NCI-H146 treated with DMSO at 0.1 percent for 48 hours (cell line): ENCODE data around the gene CAB39L.

Experiments
- DNase-seq: peaks from one replicate; lab custom pipeline; 2025; ENCODE audit not compliant: unreplicated experiment; lab: John Stamatoyannopoulos, UW

CAB39L gene

DNA sequence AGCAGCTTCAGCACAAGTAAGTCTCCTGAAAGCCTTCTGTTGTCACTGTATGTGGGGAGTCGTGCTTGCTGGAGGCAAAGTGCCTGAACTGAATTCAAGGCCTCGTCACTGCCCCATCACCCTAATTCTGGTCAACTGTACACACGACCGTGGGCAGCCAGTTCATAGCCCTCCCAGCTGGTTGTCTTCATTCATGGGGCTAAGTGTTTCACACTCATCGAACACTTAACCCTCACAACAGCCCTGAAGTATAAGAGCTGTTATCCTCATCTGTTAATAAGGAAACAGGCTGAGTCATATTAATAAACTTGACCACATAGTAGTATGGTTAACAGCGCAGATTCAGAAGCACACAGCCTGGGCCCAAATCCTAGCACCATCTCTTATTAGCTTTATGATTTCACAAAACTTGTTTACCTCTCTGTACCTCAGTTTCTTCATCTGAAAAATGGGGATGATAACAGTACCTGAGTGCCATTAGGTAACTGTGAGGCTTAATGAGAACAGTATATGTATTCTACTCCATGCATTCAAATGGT, 129.5 kb downstream of the CAB39L start:
- no peak for DNase-seq

GRCh38 chr13:49311816-49312215, 132.0 kb downstream of the CAB39L start:
- DNase-seq = no peak

- no peak for DNase-seq
Observed at GRCh38 chr13:49310251-49310650, 133.6 kb downstream of the CAB39L start.

GRCh38 chr13:49308921-49309408, 134.9 kb downstream of the CAB39L start:
- DNase-seq = no peak

- peak; percentile 14 for DNase-seq
Observed at GRCh38 chr13:49308097-49308875, 135.6 kb downstream of the CAB39L start.

GRCh38 chr13:49307365-49307764, 136.5 kb downstream of the CAB39L start:
- no peak for DNase-seq

GRCh38 chr13:49305792-49306425, 138.0 kb downstream of the CAB39L start:
- no peak for DNase-seq

GRCh38 chr13:49304763-49305700, 138.8 kb downstream of the CAB39L start:
- DNase-seq = no peak

GRCh38 chr13:49304356-49304755, 139.5 kb downstream of the CAB39L start:
- no peak for DNase-seq

- no peak for DNase-seq
Observed at GRCh38 chr13:49303533-49304252, 140.2 kb downstream of the CAB39L start.

DNA sequence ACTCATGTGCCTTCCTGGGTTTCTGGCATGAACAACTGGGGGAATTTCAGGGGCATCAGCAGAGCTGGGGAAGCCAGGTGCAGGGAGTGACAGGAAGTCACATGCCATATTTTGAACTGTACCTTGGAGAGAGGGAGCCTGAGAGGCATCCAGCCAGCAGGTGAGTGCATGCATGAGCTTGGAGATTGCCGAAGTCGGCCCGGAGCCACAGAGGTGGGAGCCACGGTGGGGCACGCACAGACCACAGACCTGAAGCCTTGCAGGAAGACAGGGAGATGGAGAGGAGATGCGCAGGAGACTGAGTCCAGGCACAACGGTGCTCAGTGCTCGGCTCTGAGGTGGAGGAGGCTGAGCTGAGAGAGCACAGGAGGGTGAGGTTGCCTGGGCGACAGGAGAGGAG, 141.0 kb downstream of the CAB39L start:
- DNase-seq = peak; percentile 16

GRCh38 chr13:49302222-49302621, 141.6 kb downstream of the CAB39L start:
- no peak for DNase-seq

DNA sequence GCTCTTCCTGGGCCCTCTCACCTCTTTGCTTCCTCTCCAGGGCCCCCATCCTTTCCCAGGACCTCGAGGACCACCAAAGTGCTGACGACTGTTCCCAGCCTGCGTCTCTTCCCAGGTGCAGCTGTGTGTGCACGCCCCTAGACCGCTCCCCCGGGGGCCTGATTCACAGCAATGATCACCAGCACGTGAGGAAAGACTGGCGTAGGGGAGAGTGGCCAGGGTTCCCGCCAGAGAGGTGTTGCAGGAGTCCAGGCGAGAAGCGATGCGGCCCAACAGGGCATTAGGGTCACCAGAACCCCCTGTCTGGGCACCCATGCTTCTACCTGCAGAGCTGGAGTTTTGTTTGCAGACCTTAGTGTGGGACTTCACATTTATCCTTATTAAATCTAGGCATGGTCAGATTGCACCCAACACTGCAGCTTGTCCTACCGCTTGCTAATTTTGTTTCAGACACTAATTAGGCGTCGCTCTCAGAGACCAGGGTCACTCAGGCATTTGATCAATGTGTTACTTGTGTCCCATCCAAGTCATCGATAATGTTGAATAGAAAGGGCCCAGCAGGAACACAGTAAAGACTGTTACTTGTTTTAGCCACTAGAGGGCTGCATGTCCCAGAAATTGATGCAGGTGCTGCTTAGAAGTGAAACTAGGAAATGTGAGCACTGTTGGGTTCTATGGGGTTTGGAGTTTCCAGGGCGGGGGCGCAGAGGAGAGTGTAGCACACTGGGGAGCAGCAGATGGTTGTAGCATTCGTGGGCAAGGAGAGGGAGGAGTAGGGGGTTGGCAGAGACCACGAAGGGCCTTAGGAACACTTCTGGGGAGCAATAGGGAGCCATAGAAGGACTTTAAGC, 142.9 kb downstream of the CAB39L start:
- DNase-seq = peak; percentile 72

DNA sequence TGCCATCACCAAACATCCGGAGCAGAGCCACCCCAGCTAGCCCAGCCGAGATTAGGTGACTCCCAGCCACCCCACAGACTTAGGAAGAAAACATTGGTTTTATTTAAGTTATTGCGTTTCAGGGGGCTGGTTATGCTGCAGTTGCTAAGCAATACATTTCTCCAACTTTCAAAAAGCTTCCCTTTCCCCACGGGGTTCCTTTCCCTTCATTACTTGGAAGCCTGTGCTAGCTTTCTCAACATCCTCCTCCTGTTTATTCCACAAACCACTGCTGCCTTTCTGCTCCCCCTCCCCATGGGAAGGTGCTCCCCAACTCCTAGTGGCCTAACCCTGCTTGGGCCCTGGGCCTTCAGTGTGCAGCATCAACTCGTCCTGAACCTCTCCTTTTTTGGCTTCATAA, 143.6 kb downstream of the CAB39L start:
- DNase-seq = no peak

- DNase-seq = no peak
Observed at GRCh38 chr13:49298903-49299605, 144.8 kb downstream of the CAB39L start.

DNA sequence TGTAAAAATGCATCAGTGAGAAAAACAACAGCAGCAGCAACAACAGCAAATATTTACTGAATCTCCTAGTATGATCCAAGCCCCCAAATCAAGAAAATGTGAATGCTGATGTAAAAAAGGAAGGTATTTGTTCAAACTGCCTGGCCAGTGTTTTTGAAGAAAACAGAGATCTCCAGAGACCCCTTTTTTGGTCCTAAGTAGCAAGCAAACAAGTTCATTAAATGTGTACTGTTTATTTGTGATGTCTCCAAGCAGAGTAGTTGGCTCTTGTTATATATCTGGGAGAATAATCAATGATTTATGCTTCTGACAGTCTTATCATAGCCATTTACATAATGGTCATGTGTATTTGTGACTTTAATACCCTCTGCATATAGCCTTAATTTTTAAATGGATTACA, 145.4 kb downstream of the CAB39L start:
- no peak for DNase-seq

DNA sequence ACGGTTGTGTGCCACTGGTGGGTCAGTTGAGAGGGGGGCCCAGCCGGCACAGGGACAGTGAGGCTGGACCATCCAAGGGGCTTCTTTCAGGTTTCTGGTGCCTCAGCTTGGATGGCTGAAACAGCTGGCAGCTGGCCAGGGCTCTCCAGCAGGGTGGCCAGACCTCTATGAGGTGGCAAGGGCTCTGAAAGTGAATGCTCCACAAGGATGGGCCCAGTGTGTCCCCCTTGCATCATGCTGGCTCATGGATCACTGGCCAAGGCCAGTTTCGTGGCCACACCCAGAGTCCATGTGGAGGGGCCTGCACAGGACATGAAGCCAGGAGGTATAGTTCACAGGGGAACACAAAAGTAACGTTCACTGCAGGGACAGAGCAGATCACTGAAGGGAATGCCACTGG, 146.5 kb downstream of the CAB39L start:
- no peak for DNase-seq

- no peak for DNase-seq
Observed at GRCh38 chr13:49296659-49297058, 147.2 kb downstream of the CAB39L start.

GRCh38 chr13:49295244-49295643, 148.6 kb downstream of the CAB39L start:
- no peak for DNase-seq
